Ovary (tissue), 9 donors: ENCODE results near the gene GPHN. TPM values are rescaled to one million over a fixed set of nuclear protein-coding genes. Genes with fewer than 3 reads are reported as not detected.
A peak's percentile ranks its signal among the peaks of the same experiment; 100 is the strongest.

ENCODE experiments used
- DNase-seq, 5 donors: peaks; one replicate each; pipeline ENCODE4 v3.0.0-alpha.2; 2019 to 2020
- H3K27ac ChIP-seq, 2 donors: fragments of 200-600 bp; one replicate each; pipeline versions ENCODE4 v1.5.1 to v1.8.0; 2019 to 2022
- H3K27me3 ChIP-seq: fragments of 200-600 bp; one replicate; pipeline ENCODE4 v1.8.0; 2022
- H3K36me3 ChIP-seq: fragments of 200-600 bp; sonication (generic); one replicate; pipeline ENCODE4 v1.5.1; 2019
- H3K4me1 ChIP-seq: one replicate; pipeline ENCODE4 v1.8.1; 2013; ENCODE audit warnings: mild to moderate bottlenecking, moderate library complexity; ENCODE audit not compliant: insufficient read depth
- H3K4me3 ChIP-seq: fragments of 200-600 bp; sonication (generic); one replicate; pipeline ENCODE4 v1.5.1; 2017
- H3K9me3 ChIP-seq, 2 donors: fragments of 200-600 bp in 1 of 2; sonication (generic) in 1 of 2; one replicate each; pipeline versions ENCODE4 v1.5.1 to v1.8.1; 2013 to 2019; ENCODE audit warnings: mild to moderate bottlenecking in 1 of 2, moderate library complexity in 1 of 2
- EP300 ChIP-seq: sonication (generic); formaldehyde crosslinking; IDR thresholded peaks from one replicate; pipeline ENCODE4 v1.6.1; 2017; ENCODE audit warnings: antibody characterized with exemption
- POLR2A ChIP-seq: fragments of 450-650 bp; IDR thresholded peaks from one replicate; pipeline ENCODE4 v1.6.1; 2017; ENCODE audit warnings: antibody characterized with exemption, mild to moderate bottlenecking, moderate library complexity
- WGBS, 3 donors: extraction: QIAGEN DNeasy Blood & Tissue Kit in 1 of 3; methylation state at CpG; one replicate each; pipeline versions ENCODE4 v1.1.5 to v1.1.7; 2013 to 2017; 5-methylcytosine and 5-hydroxymethylcytosine counted together
- intact Hi-C, 4 donors: fragments of 100-400 bp; cut with DNase I; formaldehyde crosslinking; loops; one replicate each; pipeline versions ENCODE4 v1.11.0 to v1.15.1; 2022 to 2023
- polyA plus RNA-seq, 2 donors: library from polyadenylated mRNA; stranded (reverse); fragments of 200-250 nt in 1 of 2; fragments of 350-450 nt in 1 of 2; fragmentation: Illumina TruSeq in 1 of 2; extraction: RNeasy Lipid Tissue Mini Kit (QIAGEN cat#74804) in 1 of 2; gene quantifications; one replicate each; pipeline ENCODE4 v1.2.3, GENCODE V29; 2013 to 2014
- total RNA-seq, 7 donors: library from RNA; depleted of rRNA in 2 of 7; stranded (reverse); fragments of >200 nt in 2 of 7; fragmentation: NEBNext Ultra II Directional in 3 of 7; extraction: Animal tissue kit (Norgen Biotek cat#: 25700) in 3 of 7; gene quantifications; one replicate each; pipeline versions ENCODE4 v1.1.0 to v1.2.4, GENCODE V29; 2016 to 2023
- TF ChIP-seq, protein P1 (sequence below), 3 donors: fragments of 450-650 bp in 2 of 3; fragments of 200-600 bp in 1 of 3; IDR thresholded peaks; one replicate each; pipeline versions ENCODE4 v1.5.1 to v1.8.0; 2016 to 2022; ENCODE audit warnings: antibody characterized with exemption in 3 of 3, mild to moderate bottlenecking in 1 of 3
- donor health status: DM: no; HTN: no; CAD: no; lungs with moderate emphysema.
- donor health status: DM: no; HTN: no; CAD: no.
- donor health status: Bipolar disorder and iron deficiency.
- donor health status: DM: yes; HTN: yes; CAD: no.
- donor health status: DM: no; HTN: no; CAD: no.
- donor health status: DM: yes; HTN: yes; CAD: no.

Gene GPHN
- total and polyA plus RNA-seq, 9 donors: 8.3 to 44.9 (median 20.3) TPM

DNA sequence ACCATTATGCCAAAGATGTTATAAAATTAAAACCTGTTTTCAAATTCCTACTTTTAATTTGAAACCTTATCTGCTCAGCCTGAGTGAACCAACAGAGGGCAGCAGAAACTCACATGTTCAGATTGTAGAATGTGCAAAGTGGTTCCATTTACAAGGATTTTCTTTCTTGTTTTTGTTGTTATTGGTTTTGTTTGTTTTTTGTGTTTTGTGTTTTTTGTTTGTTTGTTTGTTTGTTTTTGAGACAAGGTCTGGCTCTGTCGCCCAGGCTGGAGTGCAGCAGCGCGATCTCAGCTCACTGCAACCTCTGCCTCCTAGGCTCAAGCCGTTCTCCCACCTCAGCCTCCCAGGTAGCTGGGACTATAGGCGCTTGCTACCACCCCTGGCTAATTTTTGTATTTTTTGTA, 658.5 kb downstream of the GPHN start:
- TF ChIP-seq POLR2A (no peak), EP300 (no peak)
- TF ChIP-seq, protein P1, sequence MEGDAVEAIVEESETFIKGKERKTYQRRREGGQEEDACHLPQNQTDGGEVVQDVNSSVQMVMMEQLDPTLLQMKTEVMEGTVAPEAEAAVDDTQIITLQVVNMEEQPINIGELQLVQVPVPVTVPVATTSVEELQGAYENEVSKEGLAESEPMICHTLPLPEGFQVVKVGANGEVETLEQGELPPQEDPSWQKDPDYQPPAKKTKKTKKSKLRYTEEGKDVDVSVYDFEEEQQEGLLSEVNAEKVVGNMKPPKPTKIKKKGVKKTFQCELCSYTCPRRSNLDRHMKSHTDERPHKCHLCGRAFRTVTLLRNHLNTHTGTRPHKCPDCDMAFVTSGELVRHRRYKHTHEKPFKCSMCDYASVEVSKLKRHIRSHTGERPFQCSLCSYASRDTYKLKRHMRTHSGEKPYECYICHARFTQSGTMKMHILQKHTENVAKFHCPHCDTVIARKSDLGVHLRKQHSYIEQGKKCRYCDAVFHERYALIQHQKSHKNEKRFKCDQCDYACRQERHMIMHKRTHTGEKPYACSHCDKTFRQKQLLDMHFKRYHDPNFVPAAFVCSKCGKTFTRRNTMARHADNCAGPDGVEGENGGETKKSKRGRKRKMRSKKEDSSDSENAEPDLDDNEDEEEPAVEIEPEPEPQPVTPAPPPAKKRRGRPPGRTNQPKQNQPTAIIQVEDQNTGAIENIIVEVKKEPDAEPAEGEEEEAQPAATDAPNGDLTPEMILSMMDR (IDR thresholded peaks at IDR 0.05): peak; percentile 36 to 48 (median 48)

DNA sequence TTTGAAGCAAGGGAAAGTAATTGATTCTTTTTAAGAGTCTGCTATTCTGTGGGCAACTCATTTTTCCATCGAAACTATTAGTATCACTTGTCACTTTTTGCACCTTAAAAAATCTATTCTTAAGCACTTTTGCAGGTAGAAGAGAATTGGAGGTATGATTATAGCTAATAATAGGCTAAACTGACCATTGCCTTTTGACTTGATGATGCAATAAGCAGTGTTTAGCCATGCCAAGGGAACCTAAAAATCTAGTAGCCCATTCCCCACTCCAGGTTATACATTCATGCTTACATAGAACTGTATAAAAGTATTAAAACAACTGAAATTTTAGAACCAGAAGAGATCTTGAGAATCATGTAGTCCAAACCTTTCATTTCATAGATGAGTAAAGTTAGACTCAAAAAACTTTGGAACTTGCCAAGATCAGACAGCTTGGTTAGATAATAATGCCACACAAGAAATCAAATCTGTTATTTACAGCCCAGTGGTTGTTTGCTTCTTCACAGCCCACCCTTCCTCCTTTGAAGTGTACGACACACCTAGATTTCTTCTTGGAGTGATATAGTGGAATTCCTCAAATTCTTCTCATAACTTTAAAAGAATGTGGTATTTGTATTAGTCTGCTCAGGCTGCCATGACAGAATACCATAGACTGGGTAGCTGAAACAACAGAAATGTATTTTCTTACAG, 659.6 kb downstream of the GPHN start:
- no peaks in the 10 kb centered on the region for H3K36me3 ChIP-seq
- TF ChIP-seq, protein P1 (IDR thresholded peaks at IDR 0.05): no peak
- TF ChIP-seq POLR2A: no peak
- no peak for TF ChIP-seq EP300
- no peak for DNase-seq
- no peak overlapping the region for H3K4me3 ChIP-seq
- 75 to 85% (median 78%) methylated on average over 2 of the region's 2 CpGs for WGBS, 3 donors
- intact Hi-C loops: loop anchor here in 3 of 4 donors (5.0 to 10.0 kb wide), 2 partner anchors 117 to 120 kb away; no protein-coding TSS in a partner anchor
- no peaks in the 10 kb centered on the region for H3K27me3 ChIP-seq
- H3K4me1 ChIP-seq: no peaks in the 10 kb centered on the region
- H3K27ac ChIP-seq: no peak overlapping the region
- H3K9me3 ChIP-seq: peaks cover 0 to 6% of the 10 kb centered on the region in 2 donors

More for the DNA sequence above, 658.5 kb downstream of the GPHN start:
- DNase-seq: peak in 3 of 5 donors; percentile 16 to 40 (median 36)
- intact Hi-C loops: loop anchor here in 3 of 4 donors (5.0 to 10.0 kb wide), 2 partner anchors 118 to 121 kb away; no protein-coding TSS in a partner anchor
- Histone ChIP-seq H3K27ac (no peak overlapping the region), H3K4me3 (no peak overlapping the region), H3K36me3 (no peaks in the 10 kb centered on the region), H3K9me3 (peaks cover 0 to 6% of the 10 kb centered on the region in 2 donors), H3K27me3 (no peaks in the 10 kb centered on the region), H3K4me1 (no peaks in the 10 kb centered on the region)
- WGBS, 3 donors: 80 to 86% (median 85%) methylated on average over 5 of the region's 5 CpGs

DNA sequence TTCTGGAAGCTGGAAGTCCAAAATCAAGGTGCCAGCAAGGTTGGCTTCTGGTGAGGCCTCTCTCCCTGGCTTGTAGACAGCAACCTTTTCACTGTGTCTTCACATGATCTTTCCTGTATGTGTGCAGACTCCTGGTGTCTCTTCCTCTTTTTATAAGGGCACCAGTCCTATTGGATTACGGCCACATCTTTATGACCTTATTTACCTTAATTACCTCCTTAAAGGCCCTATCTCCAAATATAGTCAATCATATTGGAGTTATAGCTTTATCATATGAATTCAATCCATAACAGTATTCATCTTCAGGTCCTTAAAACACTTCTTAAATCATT, 660.1 kb downstream of the GPHN start:
- Histone ChIP-seq H3K4me3 (no peak overlapping the region), H3K9me3 (peaks cover 0 to 6% of the 10 kb centered on the region in 2 donors), H3K4me1 (no peaks in the 10 kb centered on the region), H3K36me3 (no peaks in the 10 kb centered on the region), H3K27ac (no peak overlapping the region), H3K27me3 (no peaks in the 10 kb centered on the region)
- 89 to 98% (median 96%) methylated on average over 1 of the region's 1 CpG for WGBS, 3 donors
- DNase-seq: no peak
- intact Hi-C loops: loop anchor here in 3 of 4 donors (5.0 to 10.0 kb wide), 2 partner anchors 117 to 119 kb away; no protein-coding TSS in a partner anchor
- TF ChIP-seq EP300: no peak
- no peak for TF ChIP-seq POLR2A
- TF ChIP-seq, protein P1 (IDR thresholded peaks at IDR 0.05): no peak

DNA sequence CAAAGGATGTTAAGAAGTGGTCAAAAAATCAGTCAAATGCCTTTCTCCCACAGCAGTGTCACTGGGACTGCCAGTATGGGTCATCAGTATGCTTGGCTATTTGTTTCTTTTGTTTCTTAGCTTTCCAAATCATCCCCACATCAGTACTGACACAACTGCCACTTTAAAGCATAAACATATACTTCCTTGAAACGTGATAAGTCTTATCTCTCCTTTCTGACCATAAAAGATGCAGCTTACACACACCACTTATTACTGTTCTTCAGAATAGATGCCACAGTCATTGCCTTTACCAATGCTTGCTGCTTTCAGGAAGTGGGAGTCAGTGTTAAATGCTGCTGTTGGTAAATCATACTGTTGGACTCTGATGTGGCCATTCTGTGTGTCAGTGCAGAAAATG, 662.7 kb downstream of the GPHN start:
- WGBS, 3 donors: 27 to 39% (median 29%) methylated on average over 1 of the region's 1 CpG
- intact Hi-C loops: loop anchor here in 1 of 4 donors (5.0 kb wide), 1 partner anchor 117 kb away; no protein-coding TSS in a partner anchor
- H3K9me3 ChIP-seq: peaks cover 0 to 6% of the 10 kb centered on the region in 2 donors
- TF ChIP-seq POLR2A (no peak), EP300 (no peak)
- TF ChIP-seq, protein P1 (IDR thresholded peaks at IDR 0.05): no peak
- H3K27me3 ChIP-seq: no peaks in the 10 kb centered on the region
- no peaks in the 10 kb centered on the region for H3K36me3 ChIP-seq
- H3K4me3 ChIP-seq: no peak overlapping the region
- no peak overlapping the region for H3K27ac ChIP-seq
- H3K4me1 ChIP-seq: no peaks in the 10 kb centered on the region
- DNase-seq: no peak
